HG03558 (cell line): ENCODE results near the gene ARHGEF35.
"Not testable (repeated sequence)": the region's sequence is repeated elsewhere in the genome, so short reads cannot be mapped to it uniquely, and the experiment has no call there.

ENCODE experiments used
- ATAC-seq: cut with Tn5 transposase; IDR thresholded peaks from one replicate; pipeline ENCODE4 v1.9.1; 2021; ENCODE audit warnings: moderate number of reproducible peaks; ENCODE audit not compliant: unreplicated experiment; ENCODE audit errors: extremely low read depth

Gene ARHGEF35

GRCh38 chr7:144183166-144183565, 12.5 kb downstream of the ARHGEF35 start, which contains the start of gene CTAGE4:
TSS of gene CTAGE4 (plus strand) at chr7:144183466. CDS start at chr7:144183504, 38 bp downstream.
- ATAC-seq, result not testable (repeated sequence)

GRCh38 chr7:144179165-144179479, 16.5 kb downstream of the ARHGEF35 start:
- not testable (repeated sequence) for ATAC-seq

- peak; percentile 79 for ATAC-seq
Observed at GRCh38 chr7:144178380-144179164, 17.1 kb downstream of the ARHGEF35 start.

GRCh38 chr7:144174613-144175012, 21.0 kb downstream of the ARHGEF35 start:
- no peak for ATAC-seq

GRCh38 chr7:144171594-144172350, 23.9 kb downstream of the ARHGEF35 start:
- not testable (repeated sequence) for ATAC-seq

- ATAC-seq, result no peak
Observed at GRCh38 chr7:144164784-144165183, 30.8 kb downstream of the ARHGEF35 start.

DNA sequence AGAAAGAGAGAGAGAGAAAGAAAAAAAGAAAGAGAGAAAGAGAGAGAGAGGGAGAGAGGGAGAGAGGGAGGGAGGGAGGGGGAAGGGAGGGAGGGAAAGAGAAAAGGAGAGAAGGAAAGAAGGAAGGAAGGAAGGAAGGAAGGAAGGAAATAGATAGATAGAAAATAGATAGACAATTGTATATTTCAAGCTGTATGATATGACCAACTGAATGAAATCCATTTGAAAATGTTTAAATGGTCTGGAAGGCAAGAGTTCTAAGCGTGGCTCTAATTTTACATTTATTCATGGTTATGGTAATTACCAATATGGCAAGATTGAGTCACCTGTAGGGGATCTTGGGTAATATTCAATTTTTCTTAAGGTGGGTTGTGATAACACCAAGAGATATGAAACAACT, 36.8 kb downstream of the ARHGEF35 start:
- no peak for ATAC-seq

- ATAC-seq, result no peak
Observed at GRCh38 chr7:144148224-144148827, 47.3 kb downstream of the ARHGEF35 start.

DNA sequence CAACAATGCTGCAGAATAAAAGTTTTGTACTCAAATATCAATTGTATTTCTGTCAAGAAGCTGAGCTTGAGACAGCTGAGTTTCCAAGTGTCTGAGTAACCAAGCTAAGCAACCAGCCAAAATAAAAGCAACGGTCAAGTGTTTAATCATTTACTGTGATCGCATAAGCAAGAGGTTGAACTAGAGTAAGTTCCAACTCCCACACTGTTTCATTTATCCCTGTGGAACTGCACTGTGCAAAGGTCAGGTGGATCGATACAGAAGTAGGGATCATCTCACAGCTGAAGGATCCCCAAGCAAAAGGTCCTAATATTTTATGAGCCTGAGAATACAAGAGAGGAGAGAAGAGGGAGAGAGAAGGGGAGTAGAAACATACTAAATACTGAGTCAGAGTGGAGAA, 51.2 kb downstream of the ARHGEF35 start:
- ATAC-seq, result no peak

DNA sequence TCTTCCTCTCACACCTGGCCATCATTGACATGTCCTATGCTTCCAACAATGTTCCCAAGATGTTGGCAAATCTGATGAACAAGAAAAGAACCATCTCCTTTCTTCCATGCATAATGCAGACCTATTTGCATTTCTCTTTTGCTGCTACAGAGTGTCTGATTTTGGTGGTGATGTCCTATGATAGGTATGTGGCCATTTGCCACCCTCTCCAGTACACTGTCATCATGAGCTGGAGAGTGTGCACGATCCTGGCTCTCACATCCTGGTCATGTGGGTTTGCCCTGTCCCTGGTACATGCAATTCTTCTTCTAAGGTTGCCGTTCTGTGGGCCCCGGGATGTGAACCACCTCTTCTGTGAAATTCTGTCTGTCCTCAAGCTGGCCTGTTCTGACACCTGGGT, 53.4 kb downstream of the ARHGEF35 start:
- ATAC-seq, result no peak

DNA sequence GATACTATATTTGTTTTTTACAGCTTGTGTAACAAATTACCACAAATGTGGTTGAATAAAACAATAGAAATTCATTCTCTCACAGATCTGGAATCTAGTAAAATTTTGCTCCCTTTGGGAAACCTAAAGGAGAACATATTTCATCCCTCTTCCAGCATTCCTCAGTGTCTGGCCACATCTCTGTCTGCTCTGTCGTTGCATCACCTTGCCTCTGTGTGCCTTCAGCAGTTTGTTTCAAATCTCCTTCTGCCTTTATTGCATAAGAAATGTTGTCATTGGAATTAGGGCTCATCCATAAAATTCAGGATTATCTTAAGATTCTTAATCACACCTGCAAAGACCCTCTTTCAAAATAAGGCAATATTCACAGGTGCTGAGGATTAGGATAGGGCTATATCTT, 58.1 kb downstream of the ARHGEF35 start:
- no peak for ATAC-seq
